ENCODE data around the gene RAB34.
"Not testable (repeated sequence)": the region's sequence is repeated elsewhere in the genome, so short reads cannot be mapped to it uniquely, and the experiment has no call there.

RAB34 gene

DNA sequence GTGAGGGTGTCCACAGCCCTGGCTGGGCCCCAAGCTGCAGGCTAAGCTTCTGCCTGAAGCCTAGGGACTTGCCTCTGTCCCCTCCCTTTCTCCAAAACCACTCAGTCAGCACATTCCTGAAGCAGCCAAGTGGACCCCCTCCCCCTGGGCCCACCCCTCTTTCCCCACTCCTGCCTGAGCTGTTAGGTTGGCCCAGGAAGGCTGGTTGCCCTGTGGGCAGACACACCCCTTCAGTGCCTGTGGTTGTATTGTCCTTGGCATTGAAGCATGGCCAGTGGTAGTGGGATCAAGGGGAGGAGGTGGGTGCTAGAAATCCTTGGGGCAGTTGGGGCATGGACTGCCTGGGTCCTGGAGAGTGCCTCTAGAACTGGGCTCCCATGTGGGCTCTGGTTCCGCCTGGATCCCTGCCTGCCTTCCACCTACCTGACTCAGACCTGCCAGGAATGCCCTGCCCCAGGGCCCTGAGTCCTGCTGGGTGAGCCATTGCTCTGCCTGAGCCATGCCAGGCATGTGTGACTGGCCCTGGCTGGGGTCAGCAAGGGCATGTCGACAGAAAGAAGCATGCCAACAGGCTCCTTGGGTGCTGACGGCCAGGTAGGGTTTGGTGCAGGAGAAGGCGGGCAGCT lies 28.2 kb upstream of the RAB34 start:
- DNase-seq: no peak

DNA sequence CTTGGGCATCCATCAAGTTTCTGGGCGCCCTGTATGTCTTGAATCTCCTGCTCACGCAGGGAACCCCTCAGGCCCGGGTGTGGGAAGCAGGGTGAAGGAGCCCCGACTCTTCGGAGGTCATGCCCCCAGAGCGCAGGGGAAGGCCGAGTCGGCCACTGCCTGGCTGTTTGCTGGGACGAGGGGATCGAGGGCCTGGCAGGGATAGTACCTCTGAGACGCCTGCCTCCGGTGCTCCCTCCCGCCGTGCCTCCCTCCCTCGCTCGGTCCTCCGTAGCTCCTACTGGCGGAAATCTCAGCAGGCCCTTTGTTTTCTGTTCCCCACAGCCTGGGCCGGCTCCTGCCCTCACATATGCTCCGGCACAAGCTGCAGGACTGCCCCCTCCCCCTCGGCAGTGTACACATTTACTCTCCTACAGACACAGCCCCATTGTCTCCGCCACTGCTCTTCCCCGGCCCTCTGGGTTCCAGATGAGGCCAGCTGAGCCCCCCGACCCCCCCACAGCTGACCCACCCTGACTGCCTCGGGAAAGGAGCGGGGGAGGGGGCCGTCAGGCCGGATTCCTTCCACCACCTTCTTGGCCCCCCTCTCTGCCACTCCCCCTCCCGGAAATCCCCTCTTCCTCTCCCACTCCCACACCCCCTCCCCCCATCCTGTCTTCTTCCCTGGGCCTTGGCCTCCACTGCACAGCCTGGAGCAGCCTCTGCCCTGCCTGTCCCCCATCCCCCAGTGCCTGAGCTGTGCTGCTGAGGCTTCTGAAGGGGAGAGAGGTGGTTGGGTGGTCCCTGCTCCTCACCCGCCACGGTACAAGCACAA lies 27.5 kb upstream of the RAB34 start:
- no peak for DNase-seq

DNA sequence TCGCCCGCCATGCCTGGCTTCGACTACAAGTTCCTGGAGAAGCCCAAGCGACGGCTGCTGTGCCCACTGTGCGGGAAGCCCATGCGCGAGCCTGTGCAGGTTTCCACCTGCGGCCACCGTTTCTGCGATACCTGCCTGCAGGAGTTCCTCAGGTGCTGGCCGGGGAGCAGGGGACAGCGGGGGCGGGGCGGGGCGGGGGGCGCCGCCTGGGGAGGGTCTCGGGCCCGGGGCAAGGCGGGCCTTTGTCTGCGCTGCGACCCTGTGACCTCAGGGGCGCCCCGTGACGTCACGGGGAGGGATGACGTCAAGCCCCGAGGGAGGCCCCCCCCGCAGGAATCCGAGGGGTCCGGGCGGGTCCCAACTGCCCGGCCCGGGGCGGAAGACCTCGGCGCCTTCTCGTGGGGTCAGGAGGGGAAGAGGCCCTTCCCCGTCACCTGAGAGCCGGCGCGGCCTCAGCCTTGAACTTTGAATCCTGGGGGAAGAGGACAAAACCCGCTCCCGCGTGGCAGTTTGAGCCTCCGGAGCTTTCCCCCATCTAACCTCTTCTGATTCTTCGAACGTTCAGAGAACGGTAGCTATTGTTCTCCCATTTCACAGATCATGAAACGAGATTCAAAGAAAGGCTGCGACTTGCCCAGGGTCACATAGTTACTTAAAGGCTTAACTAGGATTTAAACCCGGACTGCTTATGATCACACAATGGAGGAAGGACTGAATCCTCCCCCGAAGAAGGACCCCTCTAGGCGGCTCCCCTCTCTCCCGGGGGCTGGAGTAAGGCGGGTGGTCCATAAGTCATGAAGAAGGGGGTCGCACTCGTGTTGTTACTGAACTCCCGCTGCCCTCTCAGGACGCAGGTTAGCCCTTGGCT lies 26.7 kb upstream of the RAB34 start:
- peak; percentile 84 for DNase-seq

DNA sequence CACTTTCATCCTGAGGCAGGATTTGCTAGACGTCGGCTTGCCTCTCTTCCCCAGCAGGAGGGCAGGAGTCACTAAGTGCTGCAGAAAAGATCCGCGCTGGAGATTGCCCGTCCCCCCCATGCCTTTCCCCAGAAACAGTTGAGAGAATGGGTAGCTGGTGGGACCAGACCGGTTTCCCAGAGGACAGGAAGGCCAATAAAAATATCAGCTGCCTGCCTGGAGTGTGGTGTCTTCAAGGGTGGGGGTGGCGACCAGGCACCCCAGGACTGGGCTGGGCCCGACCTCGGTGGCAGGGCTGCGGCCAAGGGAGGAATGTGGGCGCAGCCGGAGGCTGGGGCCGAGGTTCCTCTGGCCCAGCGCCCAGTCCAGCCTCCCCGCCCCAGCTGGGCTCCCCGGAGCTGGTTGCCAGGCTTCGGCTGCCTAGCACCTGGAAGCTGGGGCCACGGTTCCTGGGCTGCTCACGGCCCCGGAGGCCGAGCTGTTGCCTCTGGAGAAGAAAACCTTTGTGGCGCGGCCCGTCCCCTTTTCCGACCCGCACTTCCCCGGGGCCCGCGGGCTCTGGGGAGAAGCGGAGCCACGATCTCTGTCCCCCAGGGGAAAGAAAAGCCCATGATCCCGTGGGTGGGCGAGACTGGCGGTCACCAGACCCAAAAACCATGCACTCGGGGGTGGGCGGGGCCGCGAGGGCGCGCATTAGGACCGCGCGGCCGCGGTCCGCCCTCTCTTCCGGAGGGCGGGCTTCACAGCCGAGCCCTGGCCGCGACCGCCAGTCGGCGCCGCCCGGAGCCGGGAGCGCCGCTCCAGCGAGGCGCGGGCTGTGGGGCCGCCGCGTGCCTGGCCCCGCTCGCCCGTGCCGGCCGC lies 25.8 kb upstream of the RAB34 start, which contains the start of gene TRAF4:
TRAF4 (plus strand) TSS at position 769 of the 861 bp plus-strand sequence. CDS start 102 bp downstream, outside the sequence.
- peak; percentile 89 for DNase-seq

DNA sequence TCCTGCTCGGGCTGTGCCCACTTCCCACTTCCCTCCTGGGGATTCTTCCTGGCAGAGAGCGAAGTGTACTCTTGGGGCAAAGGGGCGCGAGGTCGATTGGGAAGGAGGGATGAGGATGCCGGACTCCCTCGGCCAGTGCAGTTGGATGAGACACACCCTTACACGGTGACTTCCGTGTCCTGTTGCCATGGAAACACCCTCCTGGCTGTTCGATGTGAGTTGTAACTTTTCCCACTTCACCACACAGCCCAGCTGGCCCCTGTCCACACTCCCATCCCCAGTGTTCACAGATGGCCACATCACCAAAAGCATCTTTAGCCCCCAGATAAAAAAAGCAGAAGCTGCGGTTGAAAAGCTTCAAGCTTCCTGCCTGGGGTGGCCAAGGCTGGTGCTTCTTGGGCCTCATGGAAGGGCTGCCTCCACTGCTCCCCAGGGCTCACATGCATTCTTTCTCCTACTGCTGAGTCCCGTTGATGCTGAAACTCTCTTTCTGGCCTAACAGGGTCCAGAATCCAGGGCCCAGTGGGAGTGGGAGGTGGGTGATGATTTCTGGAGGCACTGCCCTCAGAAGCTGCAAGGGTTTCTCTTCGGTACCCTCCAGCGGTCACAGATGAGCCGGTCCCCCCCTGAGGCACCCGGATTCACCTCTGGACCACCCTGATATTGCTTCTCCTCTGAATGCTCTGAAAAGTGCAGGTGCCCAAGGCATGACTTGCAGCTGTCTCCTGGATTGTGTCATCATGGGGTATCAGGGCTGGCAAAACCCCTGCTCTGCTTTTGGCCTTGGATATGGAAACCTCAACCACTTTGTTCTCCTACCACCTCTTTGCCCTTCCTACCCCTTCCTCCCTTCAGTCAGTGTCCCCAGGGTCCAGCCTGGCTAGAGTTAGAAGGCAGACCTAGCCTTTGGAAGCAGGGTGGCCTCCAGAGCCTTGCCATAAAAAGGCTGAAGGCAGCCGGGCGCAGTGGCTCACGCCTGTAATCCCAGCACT lies 24.0 kb upstream of the RAB34 start:
- DNase-seq: no peak

DNA sequence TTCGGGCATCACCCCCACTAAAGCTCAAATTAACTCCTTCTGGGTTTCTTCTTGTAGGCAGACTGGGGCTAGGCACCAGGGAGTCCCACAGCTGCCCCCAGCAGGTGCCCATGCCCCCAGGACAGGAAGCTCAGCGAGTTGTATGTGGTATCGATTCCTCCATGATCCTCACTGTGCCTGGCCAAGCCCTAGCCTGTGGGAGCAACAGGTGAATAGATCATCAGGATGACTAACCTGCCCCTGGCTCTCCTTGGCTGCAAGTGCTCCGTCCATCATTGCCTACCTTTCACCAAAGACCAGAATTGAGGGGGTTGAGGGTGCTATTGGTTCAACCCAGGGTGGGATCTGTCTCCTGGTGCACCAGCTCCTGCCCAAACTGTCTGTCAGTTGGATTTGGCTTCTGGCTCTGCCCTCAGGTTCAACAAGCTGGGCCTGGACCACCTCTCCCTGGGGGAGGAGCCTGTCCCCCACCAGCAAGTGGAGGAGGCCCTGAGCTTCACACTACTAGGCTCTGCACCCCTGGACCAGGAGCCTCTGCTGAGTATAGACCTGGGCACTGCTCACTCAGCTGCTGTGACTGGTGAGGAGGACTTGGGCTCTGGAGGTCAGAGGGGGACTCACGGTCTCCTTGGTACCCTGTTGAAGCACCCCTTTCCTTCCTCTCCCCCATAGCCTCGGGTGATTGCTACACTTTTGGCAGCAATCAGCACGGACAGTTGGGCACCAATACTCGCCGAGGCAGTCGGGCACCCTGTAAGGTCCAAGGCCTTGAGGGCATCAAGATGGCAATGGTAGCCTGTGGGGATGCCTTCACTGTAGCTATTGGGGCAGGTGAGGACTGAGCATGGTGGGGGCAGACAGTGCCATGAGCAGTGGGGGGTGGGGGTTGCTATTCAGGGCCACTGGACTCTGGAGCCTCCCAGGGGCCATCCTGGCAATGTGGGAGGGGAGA lies 23.0 kb upstream of the RAB34 start:
- DNase-seq: no peak

DNA sequence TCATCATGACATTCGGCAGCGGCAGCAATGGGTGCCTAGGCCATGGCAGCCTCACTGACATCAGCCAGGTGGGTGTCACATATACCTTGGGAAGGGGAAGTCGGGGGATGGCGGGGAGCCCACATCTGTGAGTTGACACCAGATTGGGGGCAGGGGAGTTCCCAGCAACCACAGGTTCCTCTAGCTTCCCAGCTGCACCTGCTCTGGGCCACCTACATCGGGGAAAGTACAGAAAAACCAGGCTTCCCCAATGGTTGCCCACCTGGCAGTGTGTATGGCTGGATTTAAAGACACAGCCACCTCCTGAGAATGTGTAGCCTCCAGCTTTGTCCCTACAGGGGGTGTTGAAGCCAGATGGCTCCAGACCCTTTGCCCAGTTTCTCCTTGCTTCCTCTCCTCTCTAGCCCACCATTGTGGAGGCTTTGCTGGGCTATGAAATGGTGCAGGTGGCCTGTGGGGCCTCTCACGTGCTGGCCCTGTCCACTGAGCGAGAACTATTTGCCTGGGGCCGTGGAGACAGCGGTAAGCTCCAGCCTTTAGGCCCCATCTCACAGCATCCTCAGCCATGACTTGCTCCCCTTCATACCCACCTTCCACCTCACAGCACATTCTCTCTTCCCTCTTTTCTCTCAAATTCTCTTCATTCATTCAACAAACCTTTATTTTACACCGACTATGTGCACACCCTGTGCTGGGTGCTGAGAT lies 21.2 kb upstream of the RAB34 start:
- DNase-seq: peak; percentile 68

DNA sequence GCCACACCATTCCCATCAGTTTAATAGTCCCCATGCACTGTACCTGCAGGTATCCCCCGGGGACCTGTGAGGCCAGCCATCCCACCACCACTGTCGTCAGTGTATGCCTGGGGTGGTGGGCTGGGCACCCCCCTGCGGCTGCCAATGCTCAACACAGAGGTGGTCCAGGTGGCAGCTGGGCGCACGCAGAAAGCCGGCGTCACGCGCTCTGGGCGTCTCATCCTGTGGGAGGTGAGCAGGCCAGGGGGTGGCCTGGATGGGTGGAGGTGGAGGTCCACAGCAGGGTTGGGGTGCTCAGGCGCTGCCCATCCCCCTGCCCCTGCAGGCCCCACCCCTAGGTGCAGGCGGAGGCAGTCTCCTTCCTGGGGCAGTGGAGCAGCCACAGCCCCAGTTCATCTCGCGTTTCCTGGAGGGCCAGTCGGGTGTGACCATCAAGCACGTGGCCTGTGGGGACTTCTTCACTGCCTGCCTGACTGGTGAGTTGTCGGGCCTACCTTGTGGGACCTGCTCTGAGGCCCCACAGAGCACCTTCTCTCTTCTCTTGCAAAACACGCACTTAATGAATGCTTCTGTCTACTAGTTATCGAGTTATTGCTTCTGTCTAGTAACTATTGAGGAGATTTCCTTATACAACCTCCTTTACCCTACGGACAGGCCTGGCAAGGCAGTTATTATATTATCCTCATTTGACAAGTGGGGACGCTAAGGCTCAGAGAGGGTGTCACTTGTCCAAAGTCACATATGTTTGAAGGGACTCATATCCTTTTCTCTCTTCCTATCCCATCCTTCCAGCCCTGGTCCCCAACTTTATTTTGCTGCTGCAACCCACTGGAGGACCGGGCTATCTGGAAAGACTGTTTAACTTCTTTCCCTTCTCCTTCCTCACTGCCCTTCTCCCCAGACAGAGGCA lies 20.4 kb upstream of the RAB34 start:
- no peak for DNase-seq

DNA sequence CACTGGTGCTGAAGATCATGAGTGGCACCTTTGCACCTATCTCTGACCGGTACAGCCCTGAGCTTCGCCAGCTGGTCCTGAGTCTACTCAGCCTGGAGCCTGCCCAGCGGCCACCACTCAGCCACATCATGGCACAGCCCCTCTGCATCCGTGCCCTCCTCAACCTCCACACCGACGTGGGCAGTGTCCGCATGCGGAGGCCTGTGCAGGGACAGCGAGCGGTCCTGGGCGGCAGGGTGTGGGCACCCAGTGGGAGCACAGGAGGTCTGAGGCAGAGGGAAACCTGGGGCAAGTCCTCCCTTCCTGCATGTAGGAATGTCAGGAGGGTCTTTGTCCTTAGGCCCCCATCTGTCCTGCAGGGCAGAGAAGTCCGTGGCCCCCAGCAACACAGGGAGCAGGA lies 19.6 kb upstream of the RAB34 start:
- no peak for DNase-seq

DNA sequence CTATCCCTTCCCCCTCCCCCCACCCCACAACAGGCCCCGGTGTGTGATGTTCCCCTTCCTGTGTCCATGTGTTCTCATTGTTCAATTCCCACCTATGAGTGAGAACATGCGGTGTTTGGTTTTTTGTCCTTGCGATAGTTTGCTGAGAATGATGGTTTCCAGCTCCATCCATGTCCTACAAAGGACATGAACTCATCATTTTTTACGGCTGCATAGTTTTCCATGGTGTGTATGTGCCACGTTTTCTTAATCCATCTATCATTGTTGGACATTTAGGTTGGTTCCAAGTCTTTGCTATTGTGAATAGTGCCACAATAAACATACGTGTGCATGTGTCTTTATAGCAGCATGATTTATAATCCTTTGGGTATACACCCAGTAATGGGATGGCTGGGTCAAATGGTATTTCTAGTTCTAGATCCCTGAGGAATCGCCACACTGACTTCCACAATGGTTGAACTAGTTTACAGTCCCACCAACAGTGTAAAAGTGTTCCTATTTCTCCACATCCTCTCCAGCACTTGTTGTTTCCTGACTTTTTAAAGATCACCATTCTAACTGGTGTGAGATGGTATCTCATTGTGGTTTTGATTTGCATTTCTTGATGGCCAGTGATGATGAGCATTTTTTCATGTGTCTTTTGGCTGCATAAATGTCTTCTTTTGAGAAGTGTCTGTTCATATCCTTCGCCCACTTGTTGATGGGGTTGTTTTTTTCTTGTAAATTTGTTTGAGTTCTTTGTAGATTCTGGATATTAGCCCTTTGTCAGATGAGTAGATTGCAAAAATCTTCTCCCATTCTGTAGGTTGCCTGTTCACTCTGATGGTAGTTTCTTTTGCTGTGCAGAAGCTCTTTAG lies 18.5 kb upstream of the RAB34 start:
- not testable (repeated sequence) for DNase-seq

DNA sequence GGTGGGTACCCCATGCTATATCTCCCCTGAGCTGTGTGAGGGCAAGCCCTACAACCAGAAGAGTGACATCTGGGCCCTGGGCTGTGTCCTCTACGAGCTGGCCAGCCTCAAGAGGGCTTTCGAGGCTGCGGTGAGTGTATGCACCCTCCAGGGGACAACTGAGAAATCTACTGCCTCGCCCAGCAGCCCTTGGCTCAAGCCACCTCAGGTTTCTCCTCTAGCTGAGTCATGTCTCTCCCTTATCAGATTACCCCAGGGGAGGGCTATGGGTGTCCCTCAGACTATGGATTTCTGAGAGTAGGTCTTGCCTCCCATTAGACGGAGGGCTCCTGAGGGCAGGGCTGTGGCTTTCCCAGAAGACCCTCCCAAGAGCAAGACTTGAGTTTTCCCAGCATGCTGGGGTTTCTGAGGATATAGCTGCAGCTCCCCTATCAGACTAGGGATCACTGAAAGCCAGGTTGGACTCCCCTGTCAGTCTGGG lies 17.6 kb upstream of the RAB34 start:
- no peak for DNase-seq

DNA sequence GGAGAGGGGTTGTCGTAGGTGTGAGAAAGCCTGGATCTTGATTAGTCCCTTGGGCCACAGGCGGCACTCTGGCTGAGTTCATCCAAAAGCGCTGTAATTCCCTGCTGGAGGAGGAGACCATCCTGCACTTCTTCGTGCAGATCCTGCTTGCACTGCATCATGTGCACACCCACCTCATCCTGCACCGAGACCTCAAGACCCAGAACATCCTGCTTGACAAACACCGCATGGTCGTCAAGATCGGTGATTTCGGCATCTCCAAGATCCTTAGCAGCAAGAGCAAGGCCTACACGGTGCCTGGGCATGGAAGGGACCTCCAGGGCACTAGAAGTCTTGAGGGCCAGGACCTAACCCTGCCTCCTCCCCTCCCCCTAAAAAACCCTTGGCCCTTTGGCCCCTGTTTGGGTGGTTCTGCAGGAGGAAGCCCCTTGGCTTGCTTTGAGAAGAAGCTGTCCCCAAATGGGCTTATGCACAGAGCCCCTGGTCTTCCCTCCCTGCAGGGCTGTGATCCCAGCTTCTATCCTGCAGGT lies 17.1 kb upstream of the RAB34 start:
- no peak for DNase-seq

DNA sequence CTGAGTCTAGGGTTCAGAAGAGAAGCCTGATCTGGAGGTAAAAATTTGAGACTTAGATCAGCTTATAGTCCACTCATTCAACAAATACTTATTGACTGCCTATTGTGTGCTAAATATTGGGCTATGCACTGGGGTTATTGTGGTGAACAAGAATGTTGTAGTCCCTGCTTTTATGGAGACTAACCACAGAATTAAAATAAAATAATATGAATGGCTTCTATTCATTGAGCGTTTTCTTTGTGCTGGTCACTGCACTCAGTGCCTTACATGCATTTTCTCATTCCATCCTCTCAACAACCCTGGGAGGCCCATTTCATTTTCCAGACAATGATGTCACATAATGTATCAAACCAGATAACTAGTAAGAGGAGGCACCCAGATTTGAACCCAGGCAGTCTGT lies 15.7 kb upstream of the RAB34 start:
- DNase-seq: no peak

DNA sequence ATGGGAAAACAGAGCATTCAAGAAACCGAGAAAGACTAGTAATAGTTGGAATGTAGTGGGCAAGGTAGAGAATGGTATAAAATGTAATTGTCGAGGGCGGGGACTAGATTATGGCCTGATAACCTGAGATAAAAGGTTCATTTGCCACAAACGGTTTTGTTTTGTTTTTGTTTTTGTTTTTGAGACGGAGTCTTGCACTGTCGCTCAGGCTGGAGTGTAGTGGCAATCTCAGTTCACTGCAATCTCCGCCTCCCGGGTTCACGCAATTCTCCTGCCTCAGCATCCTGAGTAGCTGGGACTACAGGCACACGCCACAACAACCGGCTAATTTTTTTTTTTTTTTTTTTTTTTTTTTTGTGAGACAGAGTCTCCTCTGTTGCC lies 12.3 kb upstream of the RAB34 start:
- no peak for DNase-seq

DNA sequence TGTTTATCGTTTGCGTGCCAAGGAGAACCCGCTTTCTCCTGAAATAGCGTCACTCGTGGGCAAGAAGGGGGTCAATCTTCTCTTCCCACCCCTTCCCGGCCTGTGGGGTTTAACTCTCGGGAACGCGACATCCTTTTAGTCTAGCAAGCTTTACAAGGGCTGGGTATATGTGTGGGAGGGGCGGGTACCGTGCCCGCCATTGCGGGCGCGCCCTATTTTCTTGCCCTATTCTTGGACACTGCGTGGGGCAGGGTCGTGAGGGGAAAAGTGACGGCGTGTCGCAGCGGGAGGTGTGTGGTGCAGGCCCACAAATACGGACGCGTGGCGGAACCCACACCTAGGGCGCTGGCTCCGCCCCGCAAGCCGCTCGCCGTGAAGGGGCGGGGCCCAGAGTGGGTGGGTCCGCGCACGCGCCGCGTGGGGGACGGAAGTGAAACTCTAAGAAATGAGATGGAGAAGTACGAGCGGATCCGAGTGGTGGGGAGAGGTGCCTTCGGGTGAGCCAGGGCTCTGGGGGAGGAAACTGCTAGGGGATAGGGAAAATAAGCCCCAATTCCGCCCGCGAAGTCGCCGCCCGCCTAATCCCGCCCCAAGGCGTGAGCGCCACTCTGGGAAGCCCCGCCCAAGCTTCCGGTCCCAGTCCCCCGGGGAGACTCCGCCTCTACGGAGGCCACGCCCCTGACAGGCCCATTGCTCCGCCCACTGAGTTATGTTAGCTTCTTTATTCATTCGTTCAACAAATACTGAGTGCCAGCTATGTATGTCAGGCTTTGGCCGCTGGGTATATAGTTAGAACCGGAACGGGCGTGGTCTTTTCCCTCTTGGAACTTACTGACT lies 10.9 kb upstream of the RAB34 start, which contains the start of gene NEK8:
NEK8 (plus strand) TSS at position 425 of the 837 bp plus-strand sequence; CDS start at position 451, 26 bp downstream.
- peak; percentile 100 for DNase-seq
